Muscle of leg (tissue), 9 donors: Measurements from ENCODE around the gene RSPH4A. TPM values are rescaled to one million over a fixed set of nuclear protein-coding genes. Genes with fewer than 3 reads are reported as not detected.

Experiments
- polyA plus RNA-seq, 8 donors: library from polyadenylated mRNA; unstranded; fragments of 120-200 nt; gene quantifications; one replicate each; pipeline versions ENCODE4 v1.2.1 to v1.2.3, GENCODE V29; 2013; ENCODE audit warnings: inconsistent platforms in 1 of 8, low replicate concordance in 1 of 8; ENCODE audit not compliant: insufficient read length in 8 of 8, insufficient read depth in 1 of 8
- total RNA-seq: library from RNA; stranded (reverse); fragments of 120-200 nt; gene quantifications from one replicate; pipeline ENCODE4 v1.2.4, GENCODE V29; 2013

RSPH4A gene
- total and polyA plus RNA-seq, 9 donors: 0.27 to 0.70 (median 0.49) TPM

Other genes starting within 250 kb of the RSPH4A start
- gene DSE, start 245.5 kb upstream of the RSPH4A start, total RNA-seq: 38.3 TPM
- 10 to 100 TPM; 23.7 to 42.3 (median 29.7) TPM for gene DSE, start 245.5 kb upstream of the RSPH4A start, polyA plus RNA-seq
- 3.8 TPM for gene CALHM6, start 155.1 kb upstream of the RSPH4A start, total RNA-seq
- 1 to 10 TPM; 1.8 to 5.3 (median 3.6) TPM for gene CALHM6, start 155.1 kb upstream of the RSPH4A start, polyA plus RNA-seq
- gene CALHM5, start 104.8 kb upstream of the RSPH4A start, total RNA-seq: 3.7 TPM
- gene CALHM5, start 104.8 kb upstream of the RSPH4A start, polyA plus RNA-seq: 1 to 10 TPM; 1.9 to 4.1 (median 2.6) TPM
- 0.09 TPM for gene TRAPPC3L, start 70.8 kb upstream of the RSPH4A start, total RNA-seq
- under 1 TPM in 7 of 8 donors, not detected in 1; 0.07 to 0.18 (median 0.11) TPM for gene TRAPPC3L, start 70.8 kb upstream of the RSPH4A start, polyA plus RNA-seq
- gene CALHM4, start 62.7 kb upstream of the RSPH4A start, total RNA-seq: not detected
- gene CALHM4, start 62.7 kb upstream of the RSPH4A start, polyA plus RNA-seq: under 1 TPM in 2 of 8 donors, not detected in 6; 0.15 to 0.23 TPM
- gene RWDD1, start 45.0 kb upstream of the RSPH4A start, total RNA-seq: 56.0 TPM
- gene RWDD1, start 45.0 kb upstream of the RSPH4A start, polyA plus RNA-seq: 10 to 100 TPM; 52.3 to 65.7 (median 58.0) TPM
- gene ZUP1, start 52.3 kb downstream of the RSPH4A start, total RNA-seq: 11.7 TPM
- 10 to 100 TPM in 1 of 8 donors, 1 to 10 TPM in 7; 6.9 to 10.7 (median 8.2) TPM for gene ZUP1, start 52.3 kb downstream of the RSPH4A start, polyA plus RNA-seq
- 20.4 TPM for gene KPNA5, start 64.7 kb downstream of the RSPH4A start, total RNA-seq
- gene KPNA5, start 64.7 kb downstream of the RSPH4A start, polyA plus RNA-seq: 10 to 100 TPM in 5 of 8 donors, 1 to 10 TPM in 3; 6.4 to 11.5 (median 10.3) TPM
- 12.3 TPM for gene FAM162B, start 149.2 kb downstream of the RSPH4A start, total RNA-seq
- gene FAM162B, start 149.2 kb downstream of the RSPH4A start, polyA plus RNA-seq: 1 to 10 TPM; 4.6 to 9.3 (median 6.8) TPM
- not detected for gene GPRC6A, start 212.6 kb downstream of the RSPH4A start, total RNA-seq
- gene GPRC6A, start 212.6 kb downstream of the RSPH4A start, polyA plus RNA-seq: not detected